HL-60 (cell line): ENCODE measurements around the gene A2M.

Source experiments
- DNase-seq, 2 experiments: peaks; one replicate each; pipeline ENCODE4 v3.0.0-alpha.2; 2010 to 2020; ENCODE audit warnings: low read depth in 1 of 2, low spot score in 1 of 2
- H3K27ac ChIP-seq: fragments of 250-450 bp; sonication (Bioruptor Pico); replicated peaks from 2 replicates; pipeline ENCODE4 v1.5.1; 2020; ENCODE audit warnings: mild to moderate bottlenecking, moderate library complexity
- H3K27me3 ChIP-seq: fragments of 250-450 bp; sonication (Bioruptor Pico); 2 replicates; pipeline ENCODE4 v1.5.1; 2021; ENCODE audit warnings: mild to moderate bottlenecking, moderate library complexity; ENCODE audit not compliant: insufficient read depth, poor library complexity, severe bottlenecking
- H3K4me3 ChIP-seq: replicated peaks from 2 replicates; pipeline ENCODE4 v1.5.1; 2011; ENCODE audit warnings: mild to moderate bottlenecking, control low read depth, low read length; ENCODE audit not compliant: insufficient read depth
- GABPA ChIP-seq: IDR thresholded peaks from 2 replicates; pipeline ENCODE4 v1.6.1; 2012; ENCODE audit warnings: low read depth
- POLR2AphosphoS5 ChIP-seq: IDR thresholded peaks from 2 replicates; pipeline ENCODE4 v1.6.1; 2012; ENCODE audit warnings: low read depth
- SPI1 ChIP-seq: IDR thresholded peaks from 2 replicates; pipeline ENCODE4 v1.6.1; 2012; ENCODE audit warnings: low read depth, mild to moderate bottlenecking, borderline replicate concordance
- TF ChIP-seq, protein P1 (sequence below): IDR thresholded peaks from 2 replicates; pipeline ENCODE4 v1.6.1; 2012; ENCODE audit warnings: low read depth; ENCODE audit not compliant: insufficient replicate concordance
- TF ChIP-seq, protein P2 (sequence below): IDR thresholded peaks from one replicate; pipeline ENCODE4 v1.5.1; 2011; ENCODE audit warnings: low read length, control low read depth, inconsistent platforms; ENCODE audit not compliant: insufficient read depth

Gene A2M

GRCh38 chr12:9076733-9077132 lies 39.0 kb downstream of the A2M start:
- no peak overlapping the region for H3K4me3 ChIP-seq
- H3K27me3 ChIP-seq = peaks cover 8% of the 10 kb centered on the region
- TF ChIP-seq, protein P1, sequence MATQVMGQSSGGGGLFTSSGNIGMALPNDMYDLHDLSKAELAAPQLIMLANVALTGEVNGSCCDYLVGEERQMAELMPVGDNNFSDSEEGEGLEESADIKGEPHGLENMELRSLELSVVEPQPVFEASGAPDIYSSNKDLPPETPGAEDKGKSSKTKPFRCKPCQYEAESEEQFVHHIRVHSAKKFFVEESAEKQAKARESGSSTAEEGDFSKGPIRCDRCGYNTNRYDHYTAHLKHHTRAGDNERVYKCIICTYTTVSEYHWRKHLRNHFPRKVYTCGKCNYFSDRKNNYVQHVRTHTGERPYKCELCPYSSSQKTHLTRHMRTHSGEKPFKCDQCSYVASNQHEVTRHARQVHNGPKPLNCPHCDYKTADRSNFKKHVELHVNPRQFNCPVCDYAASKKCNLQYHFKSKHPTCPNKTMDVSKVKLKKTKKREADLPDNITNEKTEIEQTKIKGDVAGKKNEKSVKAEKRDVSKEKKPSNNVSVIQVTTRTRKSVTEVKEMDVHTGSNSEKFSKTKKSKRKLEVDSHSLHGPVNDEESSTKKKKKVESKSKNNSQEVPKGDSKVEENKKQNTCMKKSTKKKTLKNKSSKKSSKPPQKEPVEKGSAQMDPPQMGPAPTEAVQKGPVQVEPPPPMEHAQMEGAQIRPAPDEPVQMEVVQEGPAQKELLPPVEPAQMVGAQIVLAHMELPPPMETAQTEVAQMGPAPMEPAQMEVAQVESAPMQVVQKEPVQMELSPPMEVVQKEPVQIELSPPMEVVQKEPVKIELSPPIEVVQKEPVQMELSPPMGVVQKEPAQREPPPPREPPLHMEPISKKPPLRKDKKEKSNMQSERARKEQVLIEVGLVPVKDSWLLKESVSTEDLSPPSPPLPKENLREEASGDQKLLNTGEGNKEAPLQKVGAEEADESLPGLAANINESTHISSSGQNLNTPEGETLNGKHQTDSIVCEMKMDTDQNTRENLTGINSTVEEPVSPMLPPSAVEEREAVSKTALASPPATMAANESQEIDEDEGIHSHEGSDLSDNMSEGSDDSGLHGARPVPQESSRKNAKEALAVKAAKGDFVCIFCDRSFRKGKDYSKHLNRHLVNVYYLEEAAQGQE = no peak
- TF ChIP-seq POLR2AphosphoS5 = no peak
- TF ChIP-seq, protein P2, sequence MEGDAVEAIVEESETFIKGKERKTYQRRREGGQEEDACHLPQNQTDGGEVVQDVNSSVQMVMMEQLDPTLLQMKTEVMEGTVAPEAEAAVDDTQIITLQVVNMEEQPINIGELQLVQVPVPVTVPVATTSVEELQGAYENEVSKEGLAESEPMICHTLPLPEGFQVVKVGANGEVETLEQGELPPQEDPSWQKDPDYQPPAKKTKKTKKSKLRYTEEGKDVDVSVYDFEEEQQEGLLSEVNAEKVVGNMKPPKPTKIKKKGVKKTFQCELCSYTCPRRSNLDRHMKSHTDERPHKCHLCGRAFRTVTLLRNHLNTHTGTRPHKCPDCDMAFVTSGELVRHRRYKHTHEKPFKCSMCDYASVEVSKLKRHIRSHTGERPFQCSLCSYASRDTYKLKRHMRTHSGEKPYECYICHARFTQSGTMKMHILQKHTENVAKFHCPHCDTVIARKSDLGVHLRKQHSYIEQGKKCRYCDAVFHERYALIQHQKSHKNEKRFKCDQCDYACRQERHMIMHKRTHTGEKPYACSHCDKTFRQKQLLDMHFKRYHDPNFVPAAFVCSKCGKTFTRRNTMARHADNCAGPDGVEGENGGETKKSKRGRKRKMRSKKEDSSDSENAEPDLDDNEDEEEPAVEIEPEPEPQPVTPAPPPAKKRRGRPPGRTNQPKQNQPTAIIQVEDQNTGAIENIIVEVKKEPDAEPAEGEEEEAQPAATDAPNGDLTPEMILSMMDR = no peak
- no peak for TF ChIP-seq SPI1
- TF ChIP-seq GABPA = no peak
- no peak for DNase-seq
- H3K27ac ChIP-seq = no peak overlapping the region

DNA sequence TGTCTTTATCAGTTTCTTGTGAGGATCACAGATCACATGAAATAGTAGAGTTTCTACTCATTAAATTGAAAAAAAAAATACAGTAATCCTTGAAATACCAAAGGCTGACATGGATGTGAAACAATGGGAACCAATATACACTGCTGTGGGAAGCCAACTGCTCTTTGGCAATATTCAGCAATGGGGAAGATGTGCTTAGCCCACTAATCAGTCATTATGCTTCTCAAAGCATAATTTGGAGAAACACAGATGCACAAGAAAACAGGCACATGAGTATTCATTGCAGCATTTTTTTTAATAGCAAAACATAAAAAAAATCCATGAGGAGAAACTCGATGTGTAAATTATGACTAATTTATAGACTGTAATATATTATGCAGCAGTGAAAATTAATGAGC lies 40.6 kb downstream of the A2M start:
- H3K27ac ChIP-seq = no peak overlapping the region
- TF ChIP-seq, protein P1 = no peak
- TF ChIP-seq SPI1 (no peak), POLR2AphosphoS5 (no peak), GABPA (no peak)
- TF ChIP-seq, protein P2 = no peak
- DNase-seq = no peak
- no peak overlapping the region for H3K4me3 ChIP-seq
- peaks cover 8% of the 10 kb centered on the region for H3K27me3 ChIP-seq

DNA sequence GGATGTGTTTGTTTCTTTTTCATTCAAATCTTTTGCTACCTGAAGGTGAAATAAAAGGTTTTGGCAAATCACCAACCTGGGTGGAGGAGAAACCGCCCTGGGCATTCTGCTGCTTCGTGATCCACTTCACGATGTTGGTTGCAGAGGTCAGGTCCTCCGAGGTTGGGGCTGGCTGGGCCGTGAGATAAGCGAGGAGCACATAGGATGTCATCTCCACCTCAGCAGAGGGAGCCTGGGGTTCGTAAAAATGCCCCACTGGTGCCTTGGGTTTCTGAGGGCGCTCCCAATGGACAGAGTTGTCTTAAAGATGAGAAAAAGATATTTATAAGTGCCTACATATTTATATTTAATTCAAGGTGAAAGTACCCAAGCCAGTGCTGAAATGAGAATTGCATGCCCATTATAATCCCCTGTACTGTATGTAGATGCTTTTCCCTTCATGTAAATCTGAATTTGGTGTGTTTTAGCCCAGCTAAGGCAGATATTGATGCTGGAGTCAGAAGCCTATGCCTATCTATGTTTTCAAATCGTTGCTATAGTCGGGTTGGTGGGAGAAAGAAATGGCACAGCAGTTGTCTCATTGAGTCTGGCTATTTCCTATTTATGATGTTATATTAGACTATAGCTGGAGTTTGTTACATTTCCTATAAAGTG lies 41.1 kb downstream of the A2M start:
- H3K4me3 ChIP-seq = no peak overlapping the region
- H3K27ac ChIP-seq = no peak overlapping the region
- H3K27me3 ChIP-seq = peaks cover 7% of the 10 kb centered on the region
- no peak for TF ChIP-seq POLR2AphosphoS5
- TF ChIP-seq, protein P1 = no peak
- no peak for TF ChIP-seq SPI1
- TF ChIP-seq GABPA = no peak
- TF ChIP-seq, protein P2 = no peak
- no peak for DNase-seq
